ENCODE measurements around the gene PAQR7. TPM values are rescaled to one million over a fixed set of nuclear protein-coding genes. Genes with fewer than 3 reads are reported as not detected.

The PAQR7 gene
- total RNA-seq, 1 experiment from 2014 or later = 13.6 TPM

DNA sequence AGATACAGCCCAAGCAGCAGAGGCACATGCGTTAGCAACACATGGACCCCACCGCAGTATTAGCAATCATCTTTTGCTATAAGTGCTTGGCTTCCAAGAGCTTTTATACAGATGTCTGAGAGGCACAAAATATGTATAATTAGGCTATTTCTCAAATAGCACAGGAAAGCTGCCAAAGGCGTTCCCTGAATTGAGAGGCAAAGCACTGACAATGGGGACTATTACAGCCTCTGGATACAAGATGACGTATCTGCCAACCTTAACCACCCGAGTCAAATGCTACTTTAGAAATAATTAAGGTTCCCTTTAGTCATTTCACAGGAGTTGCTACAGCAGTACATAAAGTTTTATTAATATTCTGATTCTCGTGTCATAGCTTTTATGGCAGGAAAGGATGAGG, 24.3 kb upstream of the PAQR7 start:
- H3K9me3 Mint-ChIP-seq (ENCODE audit: low read depth, unreplicated experiment) = no peaks in the 10 kb centered on the region
- TF ChIP-seq, protein P1, sequence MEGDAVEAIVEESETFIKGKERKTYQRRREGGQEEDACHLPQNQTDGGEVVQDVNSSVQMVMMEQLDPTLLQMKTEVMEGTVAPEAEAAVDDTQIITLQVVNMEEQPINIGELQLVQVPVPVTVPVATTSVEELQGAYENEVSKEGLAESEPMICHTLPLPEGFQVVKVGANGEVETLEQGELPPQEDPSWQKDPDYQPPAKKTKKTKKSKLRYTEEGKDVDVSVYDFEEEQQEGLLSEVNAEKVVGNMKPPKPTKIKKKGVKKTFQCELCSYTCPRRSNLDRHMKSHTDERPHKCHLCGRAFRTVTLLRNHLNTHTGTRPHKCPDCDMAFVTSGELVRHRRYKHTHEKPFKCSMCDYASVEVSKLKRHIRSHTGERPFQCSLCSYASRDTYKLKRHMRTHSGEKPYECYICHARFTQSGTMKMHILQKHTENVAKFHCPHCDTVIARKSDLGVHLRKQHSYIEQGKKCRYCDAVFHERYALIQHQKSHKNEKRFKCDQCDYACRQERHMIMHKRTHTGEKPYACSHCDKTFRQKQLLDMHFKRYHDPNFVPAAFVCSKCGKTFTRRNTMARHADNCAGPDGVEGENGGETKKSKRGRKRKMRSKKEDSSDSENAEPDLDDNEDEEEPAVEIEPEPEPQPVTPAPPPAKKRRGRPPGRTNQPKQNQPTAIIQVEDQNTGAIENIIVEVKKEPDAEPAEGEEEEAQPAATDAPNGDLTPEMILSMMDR (IDR thresholded peaks at IDR 0.05; ENCODE audit: unreplicated experiment) = no peak
- DNase-seq = no peak
- no peak overlapping the region for H3K4me3 Mint-ChIP-seq (ENCODE audit: low read depth, unreplicated experiment)
- H3K36me3 Mint-ChIP-seq (ENCODE audit: insufficient read depth, unreplicated experiment) = peaks cover 28% of the 10 kb centered on the region
- no peaks in the 10 kb centered on the region for H3K27me3 Mint-ChIP-seq (ENCODE audit: unreplicated experiment)
- H3K4me1 Mint-ChIP-seq (ENCODE audit: low read depth, unreplicated experiment) = no peaks in the 10 kb centered on the region
- CTCF ChIA-PET = no interaction called here
- intact Hi-C loops (cut with micrococcal nuclease; ENCODE audit: unreplicated experiment) = loop anchor here (5.0 kb wide), 2 partner anchors 62 to 98 kb away; partner anchors contain the start of gene PAFAH2
- H3K27ac Mint-ChIP-seq (ENCODE audit: unreplicated experiment) = no peak overlapping the region
- no TSS peak for BruUV-seq (replicated peaks)

DNA sequence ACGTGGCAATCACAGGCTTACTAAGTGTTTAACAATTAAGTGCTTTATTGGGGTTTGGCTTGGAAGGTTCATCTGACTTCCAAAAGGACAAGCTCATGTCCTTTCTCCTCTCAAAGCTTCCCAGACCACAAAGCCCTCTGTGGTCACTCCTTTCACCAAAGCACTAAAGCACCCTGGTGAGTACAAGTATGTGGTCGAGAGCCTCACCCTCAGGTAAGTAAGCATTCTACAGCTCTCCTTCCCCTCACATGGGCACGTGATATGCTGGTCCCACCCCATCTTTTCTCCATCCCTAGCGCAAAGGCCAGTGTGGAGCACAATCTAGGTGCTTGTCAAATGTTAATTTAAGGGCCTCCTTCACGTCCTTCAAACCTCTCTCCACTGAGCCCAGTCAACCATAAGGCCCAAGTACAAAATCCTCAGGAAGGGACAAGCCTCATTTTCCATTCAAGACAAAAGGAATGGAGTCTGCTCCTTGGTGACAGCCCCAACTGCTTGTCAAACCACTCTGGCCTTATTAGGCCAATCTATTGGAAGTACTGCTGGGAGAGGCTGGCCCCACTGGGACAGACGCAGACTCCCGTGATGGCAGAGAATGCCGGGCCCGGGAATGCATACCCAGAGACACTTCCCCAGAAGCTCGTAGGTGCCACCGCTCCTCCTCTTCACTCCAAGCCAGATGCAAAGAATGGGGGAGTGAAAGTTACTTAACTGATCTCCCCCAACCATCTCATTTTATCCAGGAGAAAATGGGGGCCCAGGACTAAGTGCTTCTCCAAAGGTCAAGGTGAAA, 22.9 kb upstream of the PAQR7 start:
- Mint-ChIP-seq H3K4me1 (ENCODE audit: low read depth, unreplicated experiment) (no peaks in the 10 kb centered on the region), H3K36me3 (ENCODE audit: insufficient read depth, unreplicated experiment) (peaks cover 23% of the 10 kb centered on the region), H3K9me3 (ENCODE audit: low read depth, unreplicated experiment) (no peaks in the 10 kb centered on the region), H3K27me3 (ENCODE audit: unreplicated experiment) (no peaks in the 10 kb centered on the region), H3K27ac (ENCODE audit: unreplicated experiment) (no peak overlapping the region), H3K4me3 (ENCODE audit: low read depth, unreplicated experiment) (no peak overlapping the region)
- TF ChIP-seq, protein P1 (IDR thresholded peaks at IDR 0.05; ENCODE audit: unreplicated experiment) = no peak
- intact Hi-C loops (cut with micrococcal nuclease; ENCODE audit: unreplicated experiment) = loop anchor here (5.0 kb wide), 2 partner anchors 61 to 99 kb away; partner anchors contain the start of gene PAFAH2
- DNase-seq = no peak
- BruUV-seq (replicated peaks) = no TSS peak
- CTCF ChIA-PET = no interaction called here

DNA sequence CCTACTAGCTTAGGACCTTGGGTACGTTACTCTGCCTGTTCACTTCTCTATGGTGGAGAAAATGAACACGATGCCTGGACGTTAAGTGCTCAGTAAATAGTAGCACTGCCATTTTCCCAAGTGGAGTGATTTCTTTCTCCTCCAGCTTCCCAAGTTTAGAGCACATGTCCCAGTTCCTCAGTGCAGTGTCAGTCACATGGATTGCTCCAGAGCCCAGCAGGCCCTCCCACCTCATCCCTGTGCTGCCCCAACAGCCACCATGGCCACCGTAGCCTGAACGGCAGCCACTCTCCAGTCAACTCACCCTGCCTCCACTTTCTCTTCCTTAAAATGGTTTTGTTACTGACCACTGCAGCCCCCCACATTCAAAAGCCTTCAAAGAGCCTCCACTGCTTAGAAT, 22.2 kb upstream of the PAQR7 start:
- H3K4me3 Mint-ChIP-seq (ENCODE audit: low read depth, unreplicated experiment) = no peak overlapping the region
- CTCF ChIA-PET = no interaction called here
- no peaks in the 10 kb centered on the region for H3K9me3 Mint-ChIP-seq (ENCODE audit: low read depth, unreplicated experiment)
- BruUV-seq (replicated peaks) = no TSS peak
- no peak for DNase-seq
- H3K27ac Mint-ChIP-seq (ENCODE audit: unreplicated experiment) = no peak overlapping the region
- H3K4me1 Mint-ChIP-seq (ENCODE audit: low read depth, unreplicated experiment) = no peaks in the 10 kb centered on the region
- TF ChIP-seq, protein P1 (IDR thresholded peaks at IDR 0.05; ENCODE audit: unreplicated experiment) = no peak
- H3K27me3 Mint-ChIP-seq (ENCODE audit: unreplicated experiment) = no peaks in the 10 kb centered on the region
- intact Hi-C loops (cut with micrococcal nuclease; ENCODE audit: unreplicated experiment) = loop anchor here (5.0 kb wide), 2 partner anchors 60 to 100 kb away; partner anchors contain the start of gene PAFAH2
- peaks cover 23% of the 10 kb centered on the region for H3K36me3 Mint-ChIP-seq (ENCODE audit: insufficient read depth, unreplicated experiment)

DNA sequence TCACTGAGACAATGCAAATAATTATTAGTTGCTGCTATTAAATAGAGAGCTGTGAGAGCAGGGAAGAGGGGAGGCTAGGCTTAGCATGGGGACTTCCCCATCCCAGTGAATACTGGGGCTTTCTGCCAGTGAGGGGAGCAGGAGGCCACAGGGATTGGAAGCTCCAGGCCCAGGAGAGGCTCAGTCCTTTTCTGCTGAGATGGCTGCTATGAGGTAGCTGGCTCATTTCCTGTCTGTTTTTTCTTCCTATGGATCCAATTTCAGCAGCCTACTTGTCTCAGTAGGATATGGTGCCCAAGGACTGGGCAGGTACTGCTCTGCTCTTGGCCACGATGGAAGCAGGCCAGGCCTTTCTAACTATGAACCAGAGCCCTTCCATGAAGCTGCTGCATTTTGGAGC, 20.8 kb upstream of the PAQR7 start:
- Mint-ChIP-seq H3K4me3 (ENCODE audit: low read depth, unreplicated experiment) (no peak overlapping the region), H3K27ac (ENCODE audit: unreplicated experiment) (no peak overlapping the region), H3K9me3 (ENCODE audit: low read depth, unreplicated experiment) (no peaks in the 10 kb centered on the region), H3K27me3 (ENCODE audit: unreplicated experiment) (no peaks in the 10 kb centered on the region), H3K4me1 (ENCODE audit: low read depth, unreplicated experiment) (no peaks in the 10 kb centered on the region), H3K36me3 (ENCODE audit: insufficient read depth, unreplicated experiment) (peaks cover 24% of the 10 kb centered on the region)
- DNase-seq = no peak
- BruUV-seq (replicated peaks) = no TSS peak
- intact Hi-C loops (cut with micrococcal nuclease; ENCODE audit: unreplicated experiment) = loop anchor here (5.0 kb wide), 2 partner anchors 59 to 101 kb away; partner anchors contain the start of gene PAFAH2
- CTCF ChIA-PET = interaction anchor here (1.2 to 1.5 kb wide), 2 partner anchors 9 to 21 kb away, joined by 9 to 10 read pairs; partner anchors contain the start of gene PAQR7
- TF ChIP-seq, protein P1 (IDR thresholded peaks at IDR 0.05; ENCODE audit: unreplicated experiment) = no peak

Measured in Calu3 (cell line).